Measurements from ENCODE around the gene RPL37A. TPM values are rescaled to one million over a fixed set of nuclear protein-coding genes. Genes with fewer than 3 reads are reported as not detected.
"Not testable (repeated sequence)": the region's sequence is repeated elsewhere in the genome, so short reads cannot be mapped to it uniquely, and the experiment has no call there.

The RPL37A gene
- total RNA-seq, 1 donor = 1,356 TPM

DNA sequence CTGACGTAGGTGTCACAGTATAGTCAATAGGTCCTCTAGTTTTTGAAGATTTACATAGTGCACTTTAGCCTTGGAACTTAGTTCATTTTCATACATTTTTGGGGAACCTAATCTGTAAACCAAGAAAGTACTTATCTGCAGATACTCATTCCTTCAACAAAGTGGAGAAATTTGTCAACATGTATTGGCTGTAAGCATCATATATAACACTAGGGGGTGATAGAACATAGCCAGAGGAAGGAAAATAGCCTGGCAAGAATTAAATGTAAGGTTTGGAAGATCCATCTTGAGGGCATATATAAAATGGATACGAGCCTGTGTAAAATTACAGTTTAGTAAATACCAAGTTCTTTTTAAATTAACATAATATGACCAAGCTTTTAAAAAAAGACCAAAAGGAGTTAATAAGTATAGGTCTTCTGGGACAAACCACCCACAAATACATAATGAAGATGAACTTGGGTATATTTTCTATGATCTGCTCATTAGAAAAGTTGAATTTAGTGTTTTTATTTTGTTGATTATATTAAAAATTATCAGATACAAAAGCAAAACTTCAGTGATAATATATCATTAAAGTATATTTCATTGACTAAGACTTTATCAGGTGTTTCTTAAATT lies 18.2 kb downstream of the RPL37A start:
- peak in 2 of 3 donors; percentile 28 to 63 for DNase-seq (ENCODE audit: low read depth in 2 of 3, low spot score in 2 of 3)

DNA sequence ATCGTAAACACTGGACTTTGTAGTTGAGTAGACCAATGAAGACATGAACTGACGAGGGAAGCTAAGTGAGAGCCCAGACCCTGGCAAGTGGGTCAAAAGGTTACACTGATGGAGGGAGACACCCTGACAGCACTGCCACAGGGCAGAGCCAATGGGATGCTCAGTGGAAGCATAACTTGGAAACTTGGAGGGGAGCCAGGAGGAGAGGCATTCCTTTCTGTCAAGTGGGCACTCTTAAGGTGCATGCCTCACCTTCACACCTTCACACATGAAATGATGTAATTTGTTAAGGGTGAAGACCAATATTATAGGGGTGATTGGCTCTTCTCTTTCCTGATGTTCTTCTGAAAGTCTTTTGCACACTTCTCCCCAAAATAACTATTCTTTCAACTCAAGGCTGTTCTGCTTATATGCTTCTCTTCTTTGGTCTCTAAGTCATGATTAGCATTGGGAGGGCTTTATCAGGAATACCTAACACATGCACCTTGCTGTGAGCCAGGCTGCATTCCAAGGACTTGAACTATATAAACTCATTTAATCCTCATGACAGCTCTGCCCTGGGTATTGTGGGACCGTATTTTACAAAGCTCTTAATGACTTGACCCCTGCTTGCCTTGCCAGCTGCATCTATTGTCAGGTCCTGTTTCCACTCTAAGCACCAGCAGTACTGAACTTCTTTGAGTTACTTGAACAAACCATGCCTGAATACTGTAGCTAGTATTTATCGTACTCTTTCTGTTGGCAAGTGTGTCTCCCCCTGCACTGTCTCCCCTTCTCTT lies 19.0 kb downstream of the RPL37A start:
- DNase-seq (ENCODE audit: low read depth in 2 of 3, low spot score in 2 of 3) = no peak

DNA sequence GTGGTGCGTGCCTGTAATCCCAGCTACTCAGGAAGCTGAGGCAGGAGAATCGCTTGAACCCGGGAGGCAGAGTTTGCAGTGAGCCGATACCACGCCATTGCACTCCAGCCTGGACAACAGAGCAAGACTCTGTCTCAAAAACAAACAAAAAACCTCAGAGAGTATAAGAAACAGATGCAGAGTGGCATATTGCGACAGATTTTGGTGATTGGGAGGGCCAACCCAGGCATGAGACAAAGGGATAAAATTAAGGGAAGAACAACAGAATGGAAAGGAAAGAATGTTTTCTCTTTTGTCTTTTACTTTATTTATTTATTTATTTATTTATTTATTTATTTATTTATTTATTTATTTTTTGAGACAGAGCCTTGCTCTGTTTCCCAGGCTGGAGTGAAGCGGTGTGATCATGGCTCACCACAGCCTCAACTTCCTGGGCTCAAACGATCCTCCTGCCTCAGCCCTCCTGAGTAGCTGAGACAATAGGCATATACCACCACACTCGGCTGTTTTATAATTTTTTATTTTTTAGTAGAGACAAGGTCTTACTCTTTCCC lies 20.0 kb downstream of the RPL37A start:
- DNase-seq (ENCODE audit: low read depth in 2 of 3, low spot score in 2 of 3) = not testable (repeated sequence)

- DNase-seq (ENCODE audit: low read depth in 2 of 3, low spot score in 2 of 3) = peak; percentile 10 to 86 (median 67)
These were observed 20.6 kb downstream of the RPL37A start for GRCh38 chr2:216519154-216519762.

- DNase-seq (ENCODE audit: low read depth in 2 of 3, low spot score in 2 of 3) = no peak
These were observed 21.5 kb downstream of the RPL37A start for GRCh38 chr2:216520112-216520511.

DNA sequence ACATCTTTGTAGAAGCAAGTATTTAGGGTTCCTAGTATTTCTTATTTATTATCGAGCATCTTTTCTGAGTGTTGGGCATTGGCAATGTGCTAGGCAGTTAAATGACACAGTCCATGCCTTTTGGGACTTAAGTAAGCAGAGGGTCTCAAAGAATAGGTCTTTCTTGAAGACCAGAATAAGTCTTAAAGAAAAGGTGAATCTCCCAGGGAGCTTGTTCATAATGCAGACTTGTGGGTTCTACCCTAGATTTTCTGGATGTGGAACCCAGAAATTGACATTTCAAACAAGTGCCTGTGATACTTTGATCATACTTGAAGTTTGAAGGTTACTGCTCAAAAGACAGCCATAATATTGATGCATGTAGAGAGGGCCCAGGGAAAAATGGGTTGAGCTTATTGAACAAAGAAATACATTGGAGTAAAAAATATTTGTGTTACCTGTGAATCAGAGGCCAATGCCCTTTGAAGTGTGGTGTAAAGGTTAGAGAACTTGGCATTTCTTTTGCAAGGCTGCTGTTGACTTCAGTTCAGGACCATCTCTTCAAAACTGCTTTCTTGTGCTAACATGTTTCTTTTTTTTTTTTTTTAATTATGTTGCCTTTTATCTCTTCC lies 24.4 kb downstream of the RPL37A start:
- DNase-seq (ENCODE audit: low read depth in 2 of 3, low spot score in 2 of 3) = no peak

DNA sequence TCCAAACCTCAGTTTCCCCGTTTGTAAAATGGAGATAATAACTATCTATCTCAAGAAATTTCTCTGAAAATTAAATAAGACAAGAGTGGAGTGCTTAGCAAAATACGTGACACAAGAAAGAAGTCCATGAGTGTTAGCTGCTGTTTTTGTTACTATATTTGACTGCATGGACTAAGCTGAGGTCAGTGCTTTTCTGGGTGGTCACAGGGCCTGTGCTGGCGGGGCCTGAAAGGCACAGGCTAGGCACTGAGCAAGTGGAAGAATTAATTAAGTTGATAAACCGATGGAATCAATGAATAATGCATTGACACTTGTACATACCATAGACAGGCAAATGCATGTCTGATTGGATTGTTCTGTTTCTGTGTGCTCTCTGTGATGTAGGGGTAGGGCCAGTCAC lies 27.3 kb downstream of the RPL37A start:
- DNase-seq (ENCODE audit: low read depth in 2 of 3, low spot score in 2 of 3) = no peak

DNA sequence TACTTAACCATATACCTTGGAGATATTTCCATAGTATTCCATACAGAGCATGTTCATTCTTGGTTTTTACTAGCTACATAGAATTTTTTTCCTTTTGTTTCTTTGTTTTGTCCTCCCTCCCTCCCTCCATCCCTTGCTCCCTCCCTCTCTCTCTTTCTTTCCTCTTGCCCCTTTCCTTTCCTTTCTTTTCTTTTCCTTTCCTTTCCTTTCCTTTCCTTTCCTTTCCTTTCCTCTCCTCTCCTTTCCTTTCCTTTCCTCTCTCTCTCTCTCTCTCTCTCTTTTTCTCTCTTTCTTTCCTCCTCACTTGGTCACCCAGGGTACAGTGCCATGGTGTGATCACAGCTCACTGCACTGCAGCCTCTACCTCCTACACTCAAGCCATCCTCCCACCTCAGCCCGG lies 28.3 kb downstream of the RPL37A start:
- no peak for DNase-seq (ENCODE audit: low read depth in 2 of 3, low spot score in 2 of 3)

DNA sequence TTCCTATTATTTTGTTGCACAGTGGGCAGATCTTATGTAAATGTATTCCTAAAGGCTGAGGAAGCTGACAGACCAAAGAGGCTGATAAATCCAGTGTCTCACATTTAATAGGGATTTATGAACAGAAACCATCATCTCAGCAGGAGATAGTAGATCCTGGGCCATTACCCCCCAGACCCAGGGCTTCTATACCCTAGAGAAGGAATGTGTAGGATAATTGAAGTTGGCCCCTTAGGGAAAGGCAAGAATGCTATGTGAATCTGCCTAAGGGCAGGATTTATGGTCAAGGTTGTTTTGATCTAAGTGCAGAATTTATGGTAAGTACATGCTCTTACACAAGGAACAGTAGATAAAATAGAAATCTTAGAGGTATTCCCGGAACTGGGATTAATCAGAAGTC lies 29.0 kb downstream of the RPL37A start:
- DNase-seq (ENCODE audit: low read depth in 2 of 3, low spot score in 2 of 3) = no peak

- DNase-seq (ENCODE audit: low read depth in 2 of 3, low spot score in 2 of 3) = no peak
These were observed 33.9 kb downstream of the RPL37A start for GRCh38 chr2:216532562-216532961.

DNA sequence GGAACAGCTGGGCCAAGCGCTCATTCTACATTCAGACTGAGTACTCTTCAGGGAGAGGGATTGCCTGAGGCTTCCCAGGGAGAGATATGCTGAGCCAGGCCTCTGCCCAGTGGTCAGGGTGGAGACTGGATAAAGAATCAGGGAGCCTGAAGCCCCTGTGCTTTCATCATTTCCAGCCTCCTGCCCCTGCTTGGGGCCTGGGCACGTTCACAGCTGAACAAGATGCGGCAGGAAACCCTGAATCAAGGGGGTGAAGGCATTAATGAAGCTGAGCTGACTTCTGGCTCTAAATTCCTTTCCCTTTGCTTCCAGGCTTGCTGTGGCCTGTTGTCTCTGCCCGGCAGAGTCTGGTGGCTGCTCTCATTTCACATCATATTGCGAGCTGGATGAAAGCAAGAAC lies 35.0 kb downstream of the RPL37A start:
- no peak for DNase-seq (ENCODE audit: low read depth in 2 of 3, low spot score in 2 of 3)

GRCh38 chr2:216534809-216535208 lies 36.2 kb downstream of the RPL37A start:
- no peak for DNase-seq (ENCODE audit: low read depth in 2 of 3, low spot score in 2 of 3)

GRCh38 chr2:216535454-216535995 lies 36.9 kb downstream of the RPL37A start:
- DNase-seq (ENCODE audit: low read depth in 2 of 3, low spot score in 2 of 3) = peak in 2 of 3 donors; percentile 33 to 76

DNA sequence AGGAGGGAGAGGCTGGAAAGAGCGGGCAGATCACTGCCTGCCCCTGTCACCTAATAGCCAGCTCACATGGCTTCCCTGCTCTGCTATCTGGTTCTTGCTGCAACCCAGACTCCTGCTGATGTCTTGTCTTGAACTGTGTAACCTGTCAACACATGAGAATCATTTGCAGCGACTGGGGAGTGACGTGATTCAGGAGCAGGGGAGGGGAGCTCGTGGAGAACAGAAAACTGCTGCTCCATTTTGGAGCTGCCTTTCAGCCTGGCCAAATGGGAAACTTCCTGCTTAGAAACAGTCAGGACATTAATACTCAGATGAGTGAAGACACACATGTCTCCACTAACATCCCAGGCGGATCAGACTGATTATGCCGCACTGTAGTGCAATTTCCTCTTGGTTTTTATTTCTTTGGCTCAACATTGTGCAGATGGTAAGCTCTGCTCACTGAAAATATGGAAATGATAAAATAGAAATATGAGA lies 38.1 kb downstream of the RPL37A start:
- no peak for DNase-seq (ENCODE audit: low read depth in 2 of 3, low spot score in 2 of 3)

DNA sequence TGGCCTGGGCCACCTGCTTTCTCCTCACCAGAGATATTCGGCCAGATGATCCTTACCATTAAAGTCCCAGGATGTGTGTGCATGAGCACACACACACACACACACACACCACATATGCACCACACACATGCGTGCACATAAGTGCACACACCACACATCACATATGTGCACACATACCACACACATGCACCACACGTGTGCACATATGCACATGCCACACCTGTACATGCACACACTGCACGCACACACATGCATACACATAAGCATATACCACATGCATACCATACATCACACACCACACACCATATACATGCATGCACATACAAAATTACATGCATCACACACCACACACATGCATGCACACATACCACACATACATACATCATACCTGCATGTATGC lies 38.7 kb downstream of the RPL37A start:
- DNase-seq (ENCODE audit: low read depth in 2 of 3, low spot score in 2 of 3) = no peak

DNA sequence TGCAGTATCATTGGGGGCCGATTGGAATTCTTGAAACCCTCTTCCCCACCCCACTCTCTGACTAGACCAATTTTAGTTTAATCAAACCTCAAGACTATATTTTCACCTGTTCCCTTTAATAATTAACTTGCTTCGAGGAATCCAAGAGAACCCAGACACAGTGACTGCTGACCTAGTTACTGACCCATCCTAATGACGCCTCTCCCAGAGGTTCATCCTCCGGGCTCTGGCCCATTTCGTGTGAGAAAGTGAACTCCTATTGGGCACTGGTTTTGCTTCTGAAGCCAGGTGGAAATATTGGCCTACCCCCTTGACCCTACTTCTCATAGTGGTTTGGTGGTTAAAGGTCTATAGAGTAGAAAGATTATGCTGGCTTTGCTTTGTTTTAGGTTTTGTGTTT lies 39.9 kb downstream of the RPL37A start:
- no peak for DNase-seq (ENCODE audit: low read depth in 2 of 3, low spot score in 2 of 3)

- DNase-seq (ENCODE audit: low read depth in 2 of 3, low spot score in 2 of 3) = no peak
These were observed 40.5 kb downstream of the RPL37A start for GRCh38 chr2:216539120-216539519.

- no peak for DNase-seq (ENCODE audit: low read depth in 2 of 3, low spot score in 2 of 3)
These were observed 41.2 kb downstream of the RPL37A start for GRCh38 chr2:216539791-216540241.

GRCh38 chr2:216540920-216541319 lies 42.3 kb downstream of the RPL37A start:
- DNase-seq (ENCODE audit: low read depth in 2 of 3, low spot score in 2 of 3) = no peak

DNA sequence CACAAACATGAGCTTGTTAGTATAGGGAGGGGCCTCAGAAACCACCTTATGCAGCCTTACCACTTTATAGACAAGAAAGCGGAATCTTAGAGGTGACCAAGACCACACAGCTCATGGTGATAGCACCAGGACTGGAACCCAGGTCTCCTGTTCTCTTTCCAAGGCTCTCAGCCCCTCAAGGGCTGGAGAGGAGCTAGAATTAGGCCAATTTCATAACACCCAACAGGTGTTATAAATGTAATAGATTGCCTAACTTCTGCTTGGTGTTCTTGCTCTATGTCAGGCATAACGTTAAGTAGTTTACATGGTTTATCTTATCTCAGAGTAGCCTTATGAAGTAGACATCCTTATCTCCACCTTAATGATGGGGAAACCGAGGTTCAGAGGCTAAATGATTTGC lies 42.9 kb downstream of the RPL37A start:
- DNase-seq (ENCODE audit: low read depth in 2 of 3, low spot score in 2 of 3) = no peak

DNA sequence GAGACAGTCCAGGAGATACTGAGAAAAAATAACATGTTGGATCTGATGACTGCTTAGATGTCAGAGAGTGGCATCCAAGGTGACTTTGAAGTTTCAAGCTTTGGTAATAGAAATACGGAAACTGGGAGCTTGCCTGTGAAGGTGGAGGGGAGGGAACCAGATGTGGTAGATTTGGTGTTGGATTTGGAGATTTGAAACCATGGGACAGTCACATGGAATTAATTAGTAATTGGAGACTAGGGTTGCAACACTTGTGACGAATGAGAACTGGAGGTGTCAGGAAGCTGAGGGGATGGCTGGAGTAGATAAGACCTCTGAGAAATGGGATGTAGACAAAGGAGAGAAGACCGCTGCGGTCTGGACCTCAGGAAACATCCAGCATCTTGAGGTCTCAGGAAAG lies 46.7 kb downstream of the RPL37A start:
- peak in 2 of 3 donors; percentile 44 to 62 for DNase-seq (ENCODE audit: low read depth in 2 of 3, low spot score in 2 of 3)
